Measurements from ENCODE around the gene MEGF6.

The MEGF6 gene

GRCh38 chr1:3496916-3497315 lies 114.4 kb downstream of the MEGF6 start:
- H3K36me3 Mint-ChIP-seq: no peaks in the 10 kb centered on the region
- no peak overlapping the region for H3K4me3 Mint-ChIP-seq
- DNase-seq (ENCODE audit: low spot score in 2 of 2): no peak
- no peaks in the 10 kb centered on the region for H3K27me3 Mint-ChIP-seq
- no peak overlapping the region for H3K27ac Mint-ChIP-seq
- ATAC-seq (ENCODE audit: low read depth): no peak
- no peaks in the 10 kb centered on the region for H3K4me1 Mint-ChIP-seq
- H3K9me3 Mint-ChIP-seq: no peaks in the 10 kb centered on the region

- Mint-ChIP-seq H3K9me3 (no peaks in the 10 kb centered on the region), H3K27ac (no peak overlapping the region), H3K4me3 (no peak overlapping the region), H3K4me1 (no peaks in the 10 kb centered on the region), H3K36me3 (no peaks in the 10 kb centered on the region), H3K27me3 (no peaks in the 10 kb centered on the region)
- DNase-seq (ENCODE audit: low spot score in 2 of 2) (no peak), ATAC-seq (ENCODE audit: low read depth) (no peak)
These were observed 115.2 kb downstream of the MEGF6 start for GRCh38 chr1:3495776-3496745.

GRCh38 chr1:3494321-3495308 lies 116.7 kb downstream of the MEGF6 start:
- H3K4me1 Mint-ChIP-seq: no peaks in the 10 kb centered on the region
- H3K27ac Mint-ChIP-seq: no peak overlapping the region
- ATAC-seq (ENCODE audit: low read depth): no peak

GRCh38 chr1:3492545-3493246 lies 118.6 kb downstream of the MEGF6 start:
- Mint-ChIP-seq H3K27me3 (no peaks in the 10 kb centered on the region), H3K4me3 (no peak overlapping the region), H3K4me1 (no peaks in the 10 kb centered on the region), H3K9me3 (peaks cover 7% of the 10 kb centered on the region), H3K27ac (no peak overlapping the region), H3K36me3 (peaks cover 4% of the 10 kb centered on the region)
- DNase-seq (ENCODE audit: low spot score in 2 of 2) (no peak), ATAC-seq (ENCODE audit: low read depth) (no peak)

More at GRCh38 chr1:3494321-3495308, 116.7 kb downstream of the MEGF6 start:
- Mint-ChIP-seq H3K27me3 (no peaks in the 10 kb centered on the region), H3K4me3 (no peak overlapping the region), H3K36me3 (no peaks in the 10 kb centered on the region), H3K9me3 (no peaks in the 10 kb centered on the region)
- DNase-seq (ENCODE audit: low spot score in 2 of 2): no peak

GRCh38 chr1:3491291-3492246 lies 119.7 kb downstream of the MEGF6 start:
- no peak overlapping the region for H3K27ac Mint-ChIP-seq

GRCh38 chr1:3490046-3490745 lies 121.1 kb downstream of the MEGF6 start:
- DNase-seq (ENCODE audit: low spot score in 2 of 2) (no peak), ATAC-seq (ENCODE audit: low read depth) (no peak)
- H3K27me3 Mint-ChIP-seq: peaks cover under 1% of the 10 kb centered on the region
- H3K27ac Mint-ChIP-seq: no peak overlapping the region
- peaks cover 7% of the 10 kb centered on the region for H3K9me3 Mint-ChIP-seq
- no peak overlapping the region for H3K4me3 Mint-ChIP-seq
- peaks cover 4% of the 10 kb centered on the region for H3K36me3 Mint-ChIP-seq
- no peaks in the 10 kb centered on the region for H3K4me1 Mint-ChIP-seq

More at GRCh38 chr1:3491291-3492246, 119.7 kb downstream of the MEGF6 start:
- Mint-ChIP-seq H3K36me3 (peaks cover 4% of the 10 kb centered on the region), H3K27me3 (no peaks in the 10 kb centered on the region), H3K4me1 (no peaks in the 10 kb centered on the region), H3K4me3 (peak overlapping the region; percentile 72), H3K9me3 (peaks cover 7% of the 10 kb centered on the region)
- DNase-seq (ENCODE audit: low spot score in 2 of 2): peak; percentile 90 to 95
- peak; percentile 93 for ATAC-seq (ENCODE audit: low read depth)

- H3K27me3 Mint-ChIP-seq: peaks cover 6% of the 10 kb centered on the region
- ATAC-seq (ENCODE audit: low read depth): no peak
- peaks cover 4% of the 10 kb centered on the region for H3K36me3 Mint-ChIP-seq
- H3K4me1 Mint-ChIP-seq: peaks cover 3% of the 10 kb centered on the region
- no peak for DNase-seq (ENCODE audit: low spot score in 2 of 2)
- H3K4me3 Mint-ChIP-seq: no peak overlapping the region
- H3K9me3 Mint-ChIP-seq: peaks cover 7% of the 10 kb centered on the region
- no peak overlapping the region for H3K27ac Mint-ChIP-seq
These were observed 122.9 kb downstream of the MEGF6 start for GRCh38 chr1:3488432-3488831.

- no peak for DNase-seq (ENCODE audit: low spot score in 2 of 2)
- Mint-ChIP-seq H3K36me3 (peaks cover 4% of the 10 kb centered on the region), H3K27ac (no peak overlapping the region), H3K4me3 (no peak overlapping the region), H3K4me1 (peaks cover 3% of the 10 kb centered on the region), H3K9me3 (peaks cover 7% of the 10 kb centered on the region), H3K27me3 (peaks cover 9% of the 10 kb centered on the region)
- no peak for ATAC-seq (ENCODE audit: low read depth)
These were observed 126.3 kb downstream of the MEGF6 start for GRCh38 chr1:3485016-3485415.

- H3K27ac Mint-ChIP-seq: no peak overlapping the region
- H3K4me1 Mint-ChIP-seq: peaks cover 3% of the 10 kb centered on the region
- peak; percentile 50 to 66 for DNase-seq (ENCODE audit: low spot score in 2 of 2)
- peaks cover 5% of the 10 kb centered on the region for H3K9me3 Mint-ChIP-seq
- H3K36me3 Mint-ChIP-seq: peaks cover 2% of the 10 kb centered on the region
- no peak overlapping the region for H3K4me3 Mint-ChIP-seq
- peaks cover 9% of the 10 kb centered on the region for H3K27me3 Mint-ChIP-seq
- ATAC-seq (ENCODE audit: low read depth): peak; percentile 52
These were observed 127.4 kb downstream of the MEGF6 start for GRCh38 chr1:3483801-3484444.

- Mint-ChIP-seq H3K4me1 (peaks cover 3% of the 10 kb centered on the region), H3K9me3 (peaks cover 4% of the 10 kb centered on the region), H3K4me3 (no peak overlapping the region), H3K27me3 (peaks cover 9% of the 10 kb centered on the region), H3K36me3 (no peaks in the 10 kb centered on the region), H3K27ac (no peak overlapping the region)
- no peak for ATAC-seq (ENCODE audit: low read depth)
- no peak for DNase-seq (ENCODE audit: low spot score in 2 of 2)
These were observed 127.9 kb downstream of the MEGF6 start for GRCh38 chr1:3483380-3483779.

- H3K4me3 Mint-ChIP-seq: no peak overlapping the region
- ATAC-seq (ENCODE audit: low read depth) (peak; percentile 44), DNase-seq (ENCODE audit: low spot score in 2 of 2) (no peak)
- no peak overlapping the region for H3K27ac Mint-ChIP-seq
- H3K4me1 Mint-ChIP-seq: peaks cover 3% of the 10 kb centered on the region
- peaks cover 10% of the 10 kb centered on the region for H3K27me3 Mint-ChIP-seq
- no peaks in the 10 kb centered on the region for H3K36me3 Mint-ChIP-seq
- H3K9me3 Mint-ChIP-seq: no peaks in the 10 kb centered on the region
These were observed 128.9 kb downstream of the MEGF6 start for GRCh38 chr1:3482378-3482849.

All from memory B cell (primary cell).